ENCODE results near the gene INF2.

INF2 gene

DNA sequence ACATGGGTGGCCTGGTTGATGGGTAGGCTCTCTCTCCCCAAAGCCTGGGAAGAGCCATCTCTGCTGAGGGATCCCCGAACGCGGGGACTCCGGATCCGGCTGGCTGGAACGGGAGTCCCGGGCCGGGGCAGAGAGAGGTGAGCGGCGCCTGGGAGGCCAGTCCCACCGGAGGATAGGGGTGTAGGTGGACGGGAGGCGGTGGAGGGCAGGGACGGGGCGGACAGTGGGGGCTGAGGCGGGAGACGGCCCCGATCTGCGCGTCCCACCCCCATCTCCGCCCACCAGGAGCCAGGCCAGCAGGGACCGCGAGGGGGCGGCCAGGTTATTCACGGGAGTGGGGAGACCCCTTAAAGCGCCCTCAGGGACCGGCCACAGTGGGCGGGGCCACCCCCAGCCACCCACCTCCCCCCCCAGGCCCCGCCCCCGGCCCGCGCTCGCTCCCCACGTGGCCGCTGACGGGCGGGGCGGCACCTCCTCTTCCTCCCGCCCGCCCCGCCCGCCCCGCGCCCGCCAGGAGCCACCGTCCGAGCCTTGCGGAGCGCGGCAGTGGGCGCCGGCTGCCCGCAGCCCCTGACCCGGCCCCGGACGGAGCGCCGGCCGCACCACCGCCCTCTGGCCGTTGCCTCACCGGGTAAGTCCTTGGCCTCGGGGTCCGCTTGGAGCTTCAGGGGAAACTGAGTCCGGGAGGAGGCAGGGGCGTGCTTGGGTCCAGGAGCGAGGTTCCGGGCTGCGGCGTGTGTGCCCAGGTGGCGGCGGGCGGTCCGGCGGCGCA, at the start of gene INF2:
INF2 (plus strand) TSS at position 510 of the 772 bp plus-strand sequence. CDS start 11,748 bp downstream, outside the sequence.
- ChIA-PET POLR2A (interaction anchor here (0.5 kb wide), 1 partner anchor 13 kb away, joined by 7 read pairs; no protein-coding TSS in a partner anchor), CTCF (interaction anchor here (1.3 to 2.4 kb wide), 2 partner anchors 8 to 19 kb away, joined by 5 to 9 read pairs; no protein-coding TSS in a partner anchor)
- TF ChIP-seq, protein P1, sequence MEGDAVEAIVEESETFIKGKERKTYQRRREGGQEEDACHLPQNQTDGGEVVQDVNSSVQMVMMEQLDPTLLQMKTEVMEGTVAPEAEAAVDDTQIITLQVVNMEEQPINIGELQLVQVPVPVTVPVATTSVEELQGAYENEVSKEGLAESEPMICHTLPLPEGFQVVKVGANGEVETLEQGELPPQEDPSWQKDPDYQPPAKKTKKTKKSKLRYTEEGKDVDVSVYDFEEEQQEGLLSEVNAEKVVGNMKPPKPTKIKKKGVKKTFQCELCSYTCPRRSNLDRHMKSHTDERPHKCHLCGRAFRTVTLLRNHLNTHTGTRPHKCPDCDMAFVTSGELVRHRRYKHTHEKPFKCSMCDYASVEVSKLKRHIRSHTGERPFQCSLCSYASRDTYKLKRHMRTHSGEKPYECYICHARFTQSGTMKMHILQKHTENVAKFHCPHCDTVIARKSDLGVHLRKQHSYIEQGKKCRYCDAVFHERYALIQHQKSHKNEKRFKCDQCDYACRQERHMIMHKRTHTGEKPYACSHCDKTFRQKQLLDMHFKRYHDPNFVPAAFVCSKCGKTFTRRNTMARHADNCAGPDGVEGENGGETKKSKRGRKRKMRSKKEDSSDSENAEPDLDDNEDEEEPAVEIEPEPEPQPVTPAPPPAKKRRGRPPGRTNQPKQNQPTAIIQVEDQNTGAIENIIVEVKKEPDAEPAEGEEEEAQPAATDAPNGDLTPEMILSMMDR (IDR thresholded peaks at IDR 0.05; ENCODE audit: control extremely low read depth, extremely low read depth, low read depth, missing control alignments), result no peak
- peak; percentile 90 for DNase-seq (ENCODE audit: extremely low spot score)

DNA sequence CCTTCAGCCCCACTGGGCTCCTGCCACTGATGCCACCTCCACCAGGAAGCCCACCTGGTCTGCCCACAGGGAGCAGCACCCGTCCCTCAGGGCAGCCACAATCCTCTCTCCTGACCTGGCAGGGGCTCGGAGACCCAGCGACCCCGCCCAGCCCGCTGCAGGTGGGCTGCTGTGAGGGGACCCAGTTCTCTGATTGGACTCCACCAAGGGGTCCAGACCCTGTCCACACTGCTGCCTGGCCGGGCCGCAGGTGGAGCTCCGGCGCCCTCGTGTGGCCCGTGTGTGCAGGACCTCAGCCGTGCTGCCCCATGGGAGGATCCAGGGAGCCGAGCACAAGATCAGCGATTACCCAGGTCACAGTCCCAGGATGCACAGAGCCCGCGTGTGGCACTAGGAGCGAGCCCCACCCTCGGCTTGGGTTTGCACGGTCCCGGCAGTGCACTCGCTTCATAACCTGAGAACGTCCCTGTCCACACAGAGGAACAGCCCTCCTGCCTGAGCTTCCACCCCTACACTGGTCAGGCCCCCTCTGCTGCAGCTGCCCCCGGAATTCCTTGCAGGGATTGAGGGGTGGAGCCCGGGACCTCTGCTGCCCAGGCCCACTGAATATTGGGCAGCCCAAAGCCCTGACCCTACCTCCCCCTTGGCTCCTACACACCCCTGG, 49.4 kb upstream of the INF2 start:
- DNase-seq (ENCODE audit: extremely low spot score), result peak; percentile 86
- ChIA-PET CTCF (interaction anchor here (0.6 to 1.2 kb wide), 9 partner anchors 46 to 696 kb away, joined by 3 to 5 read pairs (median 3); no protein-coding TSS in a partner anchor), POLR2A (no interaction called here)
- TF ChIP-seq, protein P1 (IDR thresholded peaks at IDR 0.05; ENCODE audit: control extremely low read depth, extremely low read depth, low read depth, missing control alignments), result peak; percentile 98

- ChIA-PET CTCF (interaction anchor here (0.6 to 1.2 kb wide), 8 partner anchors 47 to 696 kb away, joined by 3 to 5 read pairs (median 3); no protein-coding TSS in a partner anchor), POLR2A (no interaction called here)
- no peak for DNase-seq (ENCODE audit: extremely low spot score)
- TF ChIP-seq, protein P1 (IDR thresholded peaks at IDR 0.05; ENCODE audit: control extremely low read depth, extremely low read depth, low read depth, missing control alignments), result no peak
Observed at GRCh38 chr14:104640681-104641080, 48.7 kb upstream of the INF2 start.

DNA sequence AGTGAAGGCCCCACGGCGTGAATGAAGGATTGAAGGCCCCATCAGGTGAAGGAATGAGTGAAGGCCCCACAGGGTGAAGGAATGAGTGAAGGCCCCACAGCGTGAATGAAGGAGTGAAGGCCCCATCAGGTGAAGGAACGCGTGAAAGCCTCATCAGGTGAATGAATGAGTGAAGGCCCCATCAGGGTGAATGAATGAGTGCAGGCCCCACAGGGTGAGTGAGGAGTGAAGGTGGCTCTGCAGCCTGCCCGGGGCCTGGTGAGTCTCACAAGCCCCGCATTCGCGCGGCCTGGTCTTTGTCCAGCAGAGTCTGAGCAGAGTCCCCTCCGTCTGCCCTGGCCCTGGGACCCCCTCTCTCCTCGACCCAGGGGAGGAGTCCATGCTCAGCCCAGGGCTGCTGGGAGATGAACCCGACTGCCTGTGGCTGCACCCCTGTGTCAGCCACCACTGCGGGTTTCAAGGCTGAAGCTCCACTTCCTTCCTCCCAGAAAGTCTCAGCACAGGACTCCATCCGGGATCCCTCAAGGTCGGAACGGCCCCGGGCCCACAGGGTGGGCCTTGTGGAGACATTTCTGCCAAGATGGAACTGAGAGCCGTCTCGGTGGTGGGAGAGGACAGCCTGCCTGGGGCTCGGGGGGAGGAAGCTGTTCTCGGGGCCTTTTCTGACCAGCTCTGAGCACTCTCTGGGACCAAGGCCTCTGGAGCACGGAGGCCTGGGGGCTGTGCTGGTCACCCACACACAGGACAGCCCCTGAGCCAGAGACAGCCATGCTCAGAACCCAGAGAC, 47.5 kb upstream of the INF2 start:
- CTCF ChIA-PET, result no interaction called here
- peak; percentile 27 for DNase-seq (ENCODE audit: extremely low spot score)
- POLR2A ChIA-PET, result interaction anchor here (0.5 kb wide), 1 partner anchor 35 kb away, joined by 3 read pairs; no protein-coding TSS in a partner anchor
- TF ChIP-seq, protein P1 (IDR thresholded peaks at IDR 0.05; ENCODE audit: control extremely low read depth, extremely low read depth, low read depth, missing control alignments), result no peak

GRCh38 chr14:104642540-104642868, 46.9 kb upstream of the INF2 start:
- no peak for DNase-seq (ENCODE audit: extremely low spot score)
- POLR2A ChIA-PET, result no interaction called here
- CTCF ChIA-PET, result no interaction called here
- TF ChIP-seq, protein P1 (IDR thresholded peaks at IDR 0.05; ENCODE audit: control extremely low read depth, extremely low read depth, low read depth, missing control alignments), result no peak

DNA sequence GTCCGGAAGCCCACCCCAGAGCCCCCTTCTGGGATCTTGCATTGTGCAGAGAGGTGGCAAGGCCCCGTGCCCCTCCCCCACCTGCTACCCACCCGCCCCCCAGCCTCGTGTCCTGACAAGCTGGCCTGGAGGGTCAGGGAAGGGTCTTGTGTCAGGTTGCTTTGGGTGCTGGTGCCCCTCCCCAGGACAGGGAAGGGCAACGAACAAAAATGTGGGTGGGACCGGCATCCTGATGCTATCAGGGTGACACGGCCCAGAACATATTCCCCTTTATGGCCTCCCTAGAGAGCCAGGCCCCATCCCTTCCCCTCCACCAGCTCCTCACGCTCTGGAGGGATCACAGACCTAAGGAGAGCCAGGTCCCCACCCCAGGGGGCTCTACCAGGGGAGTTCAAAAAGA, 46.1 kb upstream of the INF2 start:
- POLR2A ChIA-PET, result no interaction called here
- CTCF ChIA-PET, result interaction anchor here (1.0 kb wide), 1 partner anchor 38 kb away, joined by 3 read pairs; no protein-coding TSS in a partner anchor
- TF ChIP-seq, protein P1 (IDR thresholded peaks at IDR 0.05; ENCODE audit: control extremely low read depth, extremely low read depth, low read depth, missing control alignments), result no peak
- DNase-seq (ENCODE audit: extremely low spot score), result no peak
